CD4-positive, alpha-beta T cell treated with Interleukin-4 for 4 hours (primary cell): ENCODE data around the gene RBM17.
"Not testable (repeated sequence)": the region's sequence is repeated elsewhere in the genome, so short reads cannot be mapped to it uniquely, and the experiment has no call there.

ENCODE experiments used
- DNase-seq: peaks from one replicate; pipeline ENCODE4 v3.0.0-alpha.2; 2020

RBM17 gene

DNA sequence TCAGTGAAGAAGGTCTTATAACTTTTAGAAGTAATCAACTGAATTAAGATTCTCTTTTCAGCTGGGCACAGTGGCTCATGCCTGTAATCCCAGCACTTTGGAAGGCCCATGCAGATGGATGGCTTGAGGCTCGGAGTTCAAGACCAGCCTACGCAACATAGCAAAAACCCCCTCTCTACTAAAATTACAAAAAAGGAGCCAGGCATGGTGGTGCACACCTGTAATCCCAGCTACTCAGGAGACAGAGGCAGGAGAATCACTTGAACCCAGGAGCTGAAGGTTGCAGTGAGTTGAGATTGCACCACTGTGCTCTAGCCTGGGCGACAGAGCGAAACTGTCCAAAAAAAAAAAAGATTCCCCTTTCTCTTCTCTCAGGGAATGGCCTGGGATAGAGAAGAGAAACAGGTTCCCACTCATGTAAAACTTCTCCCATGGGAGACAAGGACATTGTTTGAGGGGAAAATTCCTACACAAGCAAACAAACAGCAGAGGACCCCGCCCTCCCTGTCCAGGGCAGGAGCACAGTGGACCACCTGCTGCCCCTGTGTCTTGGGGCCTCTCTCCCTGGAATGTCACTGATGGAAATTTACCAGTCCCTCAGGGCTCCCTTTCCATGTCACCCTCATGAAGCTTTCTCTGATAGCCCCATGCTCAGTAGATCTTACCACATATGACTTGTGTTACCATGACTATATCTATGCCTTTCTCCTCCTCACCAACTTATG, 32.3 kb upstream of the RBM17 start:
- DNase-seq = no peak

DNA sequence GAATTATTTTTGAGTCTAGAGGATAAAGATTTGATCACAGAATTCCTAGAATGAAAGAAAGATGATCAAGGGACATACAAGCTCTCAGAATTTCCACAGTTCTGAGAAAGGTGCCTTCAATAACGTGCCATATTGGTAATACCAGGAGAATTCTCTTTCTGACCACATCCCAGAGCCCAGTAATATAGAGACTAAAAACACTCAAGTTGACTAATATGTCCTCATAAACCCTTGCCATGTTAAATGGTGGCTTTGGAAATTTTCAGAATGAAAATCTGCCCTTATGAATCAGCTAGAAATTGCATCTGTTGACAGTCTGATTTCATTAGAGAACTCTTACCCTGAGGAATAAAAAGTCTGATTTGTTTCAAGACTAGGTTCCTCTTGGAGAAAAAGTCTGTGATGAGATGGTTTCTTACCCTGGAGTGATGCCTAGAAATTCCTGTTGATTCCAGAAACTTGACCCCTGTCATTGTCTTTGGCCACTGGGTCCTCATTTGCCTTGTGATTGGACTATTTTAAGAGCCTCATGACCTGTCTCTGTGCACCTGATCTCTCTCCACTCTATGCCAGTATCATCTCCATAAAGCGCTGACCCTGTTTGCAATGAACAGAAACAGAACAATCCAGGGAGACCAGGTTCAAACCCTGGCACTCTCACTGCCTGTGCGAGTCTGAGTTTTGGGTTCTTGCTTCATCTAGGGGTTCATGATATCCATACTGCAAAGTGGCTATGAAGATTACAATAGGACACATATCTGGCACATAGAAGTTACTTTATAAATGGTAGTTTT, 30.0 kb upstream of the RBM17 start:
- no peak for DNase-seq

DNA sequence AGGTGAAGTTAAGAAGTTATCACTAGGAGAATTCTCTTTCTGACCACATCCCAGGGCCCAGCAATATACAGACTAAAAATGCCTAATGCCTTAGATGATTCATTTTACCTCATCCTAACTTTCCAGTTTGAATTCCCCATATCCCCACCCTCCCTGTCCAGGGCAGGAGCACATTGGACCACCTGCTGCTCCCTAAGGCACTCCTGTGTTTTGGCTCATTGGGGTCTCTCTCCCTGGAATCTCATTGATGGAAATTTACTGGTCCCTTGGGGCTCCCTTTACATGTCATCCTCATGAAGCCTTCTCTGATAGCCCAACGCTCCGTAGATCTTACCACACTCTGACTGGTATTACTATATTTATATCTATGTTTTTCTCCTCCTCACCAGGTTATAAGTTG, 29.3 kb upstream of the RBM17 start:
- no peak for DNase-seq

DNA sequence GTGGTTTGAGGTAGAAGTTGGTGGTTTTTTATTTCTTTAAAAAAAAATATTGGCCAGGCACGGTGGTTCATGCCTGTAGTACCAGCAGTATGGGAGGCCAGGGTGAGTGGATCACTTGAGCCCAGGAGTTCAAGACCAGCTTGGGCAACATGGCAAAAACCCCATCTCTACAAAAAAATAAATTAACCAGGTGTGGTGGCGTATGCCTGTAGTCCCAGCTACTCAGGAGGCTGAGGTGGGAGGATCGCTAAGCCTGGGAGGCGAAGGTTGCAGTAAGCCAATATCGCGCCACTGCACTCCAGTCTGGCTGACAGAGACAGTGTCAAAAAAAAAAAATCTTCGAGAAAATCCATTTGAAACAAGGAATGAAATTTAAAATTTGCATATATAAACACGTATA, 27.8 kb upstream of the RBM17 start:
- DNase-seq = no peak

DNA sequence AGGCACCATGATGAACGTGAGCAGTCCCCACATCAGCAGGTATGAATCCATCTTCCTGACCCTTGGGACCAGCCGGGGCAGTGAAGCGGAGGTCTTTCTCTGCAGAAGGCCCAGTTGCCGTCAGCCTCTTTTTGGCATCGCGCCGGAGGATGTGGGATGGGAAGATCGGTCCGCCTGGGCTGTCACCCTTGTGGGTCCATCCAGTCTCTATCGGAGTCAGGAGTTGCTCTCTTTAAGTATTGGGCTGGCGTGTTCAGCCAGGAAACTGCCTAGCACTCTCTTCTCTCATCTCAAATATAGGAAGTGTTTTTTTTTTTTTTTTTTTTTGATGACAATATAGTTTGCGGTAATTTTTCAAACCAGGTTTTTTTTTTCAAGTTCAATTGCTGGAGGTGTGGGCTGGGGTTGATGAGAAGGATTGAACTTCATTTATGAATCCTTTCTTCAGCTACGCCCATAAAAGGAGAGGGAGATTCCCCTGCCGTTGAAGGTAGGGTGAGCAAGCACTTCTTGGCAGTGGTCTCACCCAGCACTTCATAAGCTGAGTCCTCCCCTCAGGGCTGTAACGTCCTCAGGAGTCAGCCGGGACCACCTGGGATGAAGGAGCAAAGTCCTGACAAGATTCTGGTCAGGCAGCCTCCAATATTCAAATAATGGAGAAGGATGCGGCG, 26.6 kb upstream of the RBM17 start, which contains the start of gene IL2RA:
IL2RA (minus strand) TSS at position 267 of the 671 bp plus-strand sequence; CDS start at position 51, 216 bp downstream.
- DNase-seq = peak; percentile 78

DNA sequence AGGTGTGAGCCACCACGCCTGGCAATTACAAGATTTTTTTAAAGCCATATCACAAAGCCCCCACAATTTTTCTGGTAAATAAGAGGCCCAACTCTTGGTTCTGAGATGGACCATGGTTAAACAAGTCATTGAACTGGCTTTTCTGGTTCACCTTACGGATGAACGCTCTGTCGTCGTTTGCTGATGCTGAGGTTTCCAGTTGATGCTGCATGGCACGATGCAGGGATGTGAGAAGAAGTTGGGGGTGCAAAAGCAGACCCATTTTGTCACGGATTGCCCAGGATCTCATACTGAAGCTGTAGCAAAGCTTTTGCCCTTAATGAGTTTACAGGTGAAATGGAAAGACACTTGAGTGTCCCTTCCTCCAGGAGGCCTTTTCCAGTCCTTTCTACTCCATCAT, 24.7 kb upstream of the RBM17 start:
- no peak for DNase-seq

DNA sequence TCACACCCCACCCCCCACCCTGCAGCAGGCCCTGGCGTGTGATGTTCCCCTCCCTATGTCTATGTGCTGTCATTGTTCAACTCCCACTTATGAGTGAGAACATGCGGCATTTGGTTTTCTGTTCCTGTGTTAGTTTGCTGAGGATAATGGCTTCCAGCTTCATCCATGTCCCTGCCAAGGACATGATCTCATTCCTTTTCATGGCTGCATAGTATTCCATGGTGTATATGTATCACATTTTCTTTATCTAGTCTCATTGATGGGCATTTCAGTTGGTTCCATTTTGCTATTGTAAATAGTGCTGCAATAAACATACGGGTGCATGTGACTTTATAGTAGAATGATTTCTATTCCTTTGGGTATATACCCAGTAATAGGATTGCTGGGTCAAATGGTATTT, 24.1 kb upstream of the RBM17 start:
- not testable (repeated sequence) for DNase-seq

DNA sequence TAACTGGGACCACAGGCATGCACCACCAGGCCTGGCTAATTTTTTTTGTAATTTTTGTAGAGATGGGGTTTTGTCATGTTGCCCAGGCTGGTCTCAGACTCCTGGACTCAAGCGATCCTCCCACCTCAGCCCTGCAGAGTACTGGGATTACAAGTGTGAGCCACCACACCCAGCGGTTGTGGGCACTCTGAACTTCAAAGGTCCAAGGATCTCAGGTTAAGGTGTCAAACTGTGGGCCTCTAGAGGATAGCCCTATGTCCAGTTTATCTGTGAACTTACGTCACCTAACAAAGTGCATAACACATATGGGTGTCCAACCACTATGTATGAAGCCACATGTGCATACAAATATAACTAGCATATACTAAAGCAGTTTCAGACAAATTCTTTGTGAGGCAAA, 23.4 kb upstream of the RBM17 start:
- no peak for DNase-seq

DNA sequence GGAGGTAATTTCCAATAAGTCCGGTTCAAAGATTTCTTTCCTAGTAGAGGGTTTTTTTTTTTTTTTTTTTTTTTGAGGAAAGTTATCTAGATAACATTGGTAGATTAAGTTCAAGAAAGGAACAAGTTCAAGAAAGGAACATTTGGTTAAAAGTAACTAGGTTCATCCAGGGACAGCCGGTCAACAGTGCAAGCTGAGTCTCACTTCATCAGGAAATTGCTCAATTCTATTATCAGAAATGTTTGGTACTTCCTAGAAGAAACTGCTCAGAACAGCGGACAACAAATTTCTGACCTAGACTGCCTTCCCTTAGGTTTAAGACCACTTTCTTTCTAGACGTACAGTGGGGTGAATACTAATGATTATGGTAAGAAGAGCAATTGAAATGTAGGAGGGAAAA, 23.0 kb upstream of the RBM17 start:
- no peak for DNase-seq

DNA sequence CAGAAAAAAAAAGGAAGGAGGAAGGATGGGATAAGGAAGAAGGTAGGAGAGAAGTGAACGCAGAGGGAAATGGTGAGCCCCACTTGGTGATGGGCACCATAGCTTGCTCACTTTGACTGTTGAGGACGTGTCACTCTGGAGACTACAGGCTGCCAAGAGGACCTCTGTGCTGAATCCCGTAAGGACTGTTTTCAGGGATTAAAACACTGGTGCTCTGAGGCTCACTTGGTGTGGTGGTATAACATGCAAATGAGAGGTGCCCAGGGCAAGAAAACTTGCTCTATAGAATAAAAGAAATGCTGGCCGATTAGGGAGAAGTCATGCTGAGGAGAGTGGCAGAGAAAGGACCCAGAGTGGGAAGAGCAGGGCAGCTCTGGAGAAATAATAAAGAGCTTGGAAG, 21.4 kb upstream of the RBM17 start:
- no peak for DNase-seq

DNA sequence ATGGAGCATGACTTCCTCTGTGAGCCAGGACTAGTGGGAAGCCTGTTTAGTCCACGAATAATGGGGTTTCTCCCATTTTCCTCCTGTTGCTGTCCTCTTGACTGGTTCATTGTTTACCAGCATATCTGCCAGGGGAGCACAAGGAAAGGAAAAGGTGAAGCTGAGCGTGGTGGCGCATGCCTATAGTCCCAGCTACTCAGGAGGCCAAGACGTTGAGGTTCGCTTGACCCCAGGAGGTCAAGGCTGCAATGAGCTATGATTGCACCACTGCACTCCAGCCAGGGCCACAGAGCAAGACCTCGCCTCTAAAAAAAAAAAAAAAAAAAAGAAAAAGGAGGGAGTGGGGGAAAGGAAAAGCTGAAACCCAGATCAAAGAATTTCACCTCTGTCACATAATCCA, 20.8 kb upstream of the RBM17 start:
- no peak for DNase-seq

DNA sequence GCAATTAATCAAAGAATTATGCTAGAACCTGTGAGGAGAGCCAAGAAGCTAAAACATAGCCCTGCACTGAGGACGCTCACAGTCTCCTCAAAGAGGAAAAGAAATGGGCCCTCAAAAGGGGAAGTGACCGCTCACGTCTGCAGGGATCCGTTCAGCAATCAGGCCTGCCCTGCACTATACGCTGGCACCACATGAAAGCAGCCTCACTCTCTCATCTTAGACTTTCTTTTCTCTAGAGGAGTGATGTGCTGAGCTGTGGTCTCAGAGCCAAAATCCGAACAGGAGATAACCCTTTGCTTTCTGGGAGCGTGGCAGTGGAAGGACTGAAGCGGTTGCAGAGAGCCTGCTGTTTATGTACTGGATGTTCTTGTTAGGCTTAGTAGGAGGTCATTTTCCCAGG, 20.4 kb upstream of the RBM17 start:
- DNase-seq = peak; percentile 37

DNA sequence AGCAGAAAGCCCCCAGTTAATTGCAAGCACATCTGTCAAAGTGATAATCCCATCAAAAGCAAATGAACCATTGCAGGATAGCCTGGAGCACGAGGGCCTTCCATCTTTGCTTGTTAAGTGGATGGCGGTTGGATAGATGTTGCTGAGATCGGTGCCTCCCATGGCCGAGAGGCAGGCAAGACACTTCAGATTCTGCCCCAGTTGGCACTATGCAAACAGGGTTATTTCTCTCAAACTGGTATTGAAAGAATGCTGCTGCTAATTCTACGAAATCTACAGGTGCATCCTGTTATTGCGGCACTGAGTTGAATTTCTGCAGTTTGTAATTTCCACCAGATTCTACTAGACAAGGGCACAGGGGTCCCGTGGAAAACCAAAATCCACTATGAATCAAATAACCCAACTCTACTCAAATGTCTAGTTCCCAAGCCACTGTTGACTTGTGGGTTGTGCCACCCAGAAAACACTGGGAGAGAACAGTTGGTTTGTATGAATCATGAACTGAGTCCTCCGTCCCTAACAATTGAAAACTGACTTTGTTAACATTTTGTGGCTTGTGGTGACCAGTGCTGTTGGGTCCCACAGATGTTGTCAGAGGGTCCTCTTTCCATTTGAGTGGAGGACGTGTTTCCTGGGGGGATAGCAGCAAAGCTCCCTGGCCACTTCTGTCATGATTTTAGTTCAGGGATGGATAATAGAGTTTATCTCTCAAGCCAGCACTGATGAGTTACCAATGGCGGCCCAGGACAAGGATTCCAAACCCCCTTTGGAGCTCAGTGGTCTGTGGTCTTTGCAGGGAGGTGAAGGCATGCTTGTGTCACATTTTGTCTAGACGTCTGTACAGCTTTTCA, 19.5 kb upstream of the RBM17 start:
- peak; percentile 34 for DNase-seq

DNA sequence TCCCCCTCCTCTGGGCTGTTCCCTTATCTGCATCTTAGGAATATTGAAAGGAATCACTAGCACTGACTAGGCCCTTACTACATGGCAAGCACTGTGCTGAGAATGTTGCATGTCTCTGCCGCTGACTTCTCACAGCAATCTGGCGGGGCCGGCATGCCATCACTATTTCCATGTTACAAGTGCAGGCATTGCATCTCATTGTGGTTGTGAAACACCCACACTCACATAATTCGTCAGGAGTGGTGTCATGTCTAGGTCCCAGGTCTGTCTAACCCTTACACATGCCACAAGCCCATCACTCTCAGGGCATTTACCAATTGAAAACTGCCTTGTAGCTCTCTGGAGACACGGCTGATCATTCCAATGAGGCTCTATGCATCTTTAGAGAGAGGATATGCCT, 18.2 kb upstream of the RBM17 start:
- DNase-seq = no peak

DNA sequence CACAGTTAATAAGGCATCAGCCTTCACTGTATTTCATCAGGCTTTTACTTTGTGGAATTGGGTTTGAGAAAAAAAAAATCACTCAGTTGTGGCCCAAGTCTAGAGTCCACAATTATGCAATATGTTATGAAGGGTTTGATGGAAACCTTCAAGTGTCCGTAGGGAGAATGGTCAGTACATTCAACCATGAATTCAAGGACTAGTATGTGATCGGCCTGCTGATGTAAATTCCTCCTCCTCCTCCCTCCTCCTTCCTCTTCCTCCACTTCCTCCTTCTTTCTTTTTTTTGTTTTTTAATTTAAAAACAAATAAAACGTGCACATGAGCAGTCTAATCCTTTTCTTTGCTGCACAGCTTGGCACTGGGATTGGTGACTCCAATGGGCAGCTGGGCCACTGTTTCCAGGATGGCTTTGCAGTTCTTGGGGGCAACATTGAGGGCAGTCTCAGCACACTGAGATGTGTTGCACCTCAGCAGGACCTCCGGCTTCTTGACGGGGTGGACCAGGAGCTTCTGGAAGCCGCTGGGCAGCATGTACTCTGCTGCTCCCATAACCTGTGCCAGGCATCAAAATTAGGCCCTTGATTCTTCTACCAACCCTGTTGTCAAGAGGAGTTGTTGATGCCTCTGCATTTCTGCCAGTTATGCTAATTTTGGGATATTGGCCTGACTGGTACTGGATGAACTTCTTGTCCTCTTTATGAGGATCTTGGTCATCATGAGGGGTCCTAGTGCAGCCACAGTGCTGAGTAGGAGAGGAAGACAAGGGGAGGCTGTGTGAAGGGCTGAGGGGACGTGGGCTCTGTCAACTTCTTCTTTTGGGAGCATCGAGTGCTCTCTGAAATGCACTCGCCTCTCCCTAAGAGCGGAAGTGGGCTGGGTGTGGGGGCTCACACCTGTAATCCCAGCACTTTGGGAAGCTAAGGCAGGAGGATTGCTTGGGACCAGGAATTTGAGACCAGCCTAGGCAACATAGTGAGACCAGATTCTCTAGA, 17.4 kb upstream of the RBM17 start:
- DNase-seq = no peak

DNA sequence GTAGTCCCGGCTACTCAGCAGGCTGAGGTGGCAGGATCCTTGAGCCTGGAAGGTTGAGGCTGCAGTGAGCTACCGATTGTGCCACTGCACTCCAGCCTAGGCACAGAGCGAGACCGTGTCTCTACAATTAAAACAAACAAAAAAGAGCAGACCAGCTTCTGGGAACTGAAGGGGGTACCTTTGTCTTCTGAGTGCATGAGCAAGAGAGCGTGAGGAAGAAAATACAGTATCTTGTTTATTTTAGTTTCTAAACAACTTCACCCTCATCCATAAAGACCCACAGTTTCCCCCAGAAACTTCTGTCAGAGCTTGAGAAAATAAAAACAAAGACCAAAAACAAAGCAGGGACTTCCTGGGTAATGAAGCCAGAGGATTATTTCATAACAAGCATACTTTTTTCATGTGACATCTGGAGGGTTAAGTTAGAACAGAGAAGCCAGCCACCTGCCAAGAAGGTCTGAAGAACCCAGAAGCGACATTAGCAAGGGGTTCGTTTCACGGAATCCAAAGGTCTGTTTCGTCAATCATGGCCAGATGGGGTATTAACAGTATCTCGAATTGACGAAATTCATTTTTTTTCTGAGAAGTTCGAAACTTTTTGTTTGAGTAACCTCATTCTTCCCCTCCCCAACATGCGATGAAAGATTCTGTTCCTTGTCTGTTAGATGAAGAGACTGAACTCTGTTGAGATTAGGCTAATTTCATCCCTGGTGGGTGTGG, 16.5 kb upstream of the RBM17 start:
- no peak for DNase-seq

DNA sequence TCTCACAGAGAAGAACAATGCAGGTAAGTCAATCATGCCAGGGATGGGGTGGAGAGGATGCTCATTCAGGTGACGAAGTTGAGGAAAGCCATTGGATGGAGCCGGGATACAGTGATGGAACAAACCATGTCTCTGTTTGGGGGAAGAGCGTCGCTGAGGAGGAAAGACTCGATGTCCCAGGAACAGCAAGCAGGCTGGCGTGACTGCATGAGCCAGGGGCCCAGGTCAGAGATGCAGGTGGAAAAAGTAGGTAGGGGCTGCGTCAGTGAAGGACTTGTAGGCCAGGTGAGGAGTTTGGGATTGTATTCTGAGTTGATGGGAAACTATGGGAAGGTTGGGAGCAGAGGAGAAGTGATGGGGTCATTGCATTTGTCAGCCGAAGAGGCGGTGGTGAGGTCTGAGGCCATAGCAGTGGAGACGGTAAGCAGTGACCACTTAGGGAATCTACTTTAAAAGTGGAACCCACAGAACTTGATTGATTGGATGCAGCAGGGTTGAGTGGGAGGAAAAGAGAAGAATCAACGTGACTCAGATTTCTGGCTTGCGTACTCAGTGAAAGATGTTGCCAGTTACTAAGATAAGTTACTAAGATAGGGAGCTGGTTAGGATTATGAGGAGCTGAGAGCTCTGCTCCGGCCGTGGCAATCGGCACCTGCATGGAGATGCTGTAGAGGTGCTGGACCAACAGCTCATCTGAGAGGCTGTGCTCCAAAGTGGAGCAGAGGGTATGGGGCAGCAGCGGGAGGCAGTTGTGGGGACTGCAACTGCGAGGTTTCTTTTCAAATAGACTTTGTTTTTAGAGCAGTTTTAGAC, 14.1 kb upstream of the RBM17 start:
- no peak for DNase-seq

DNA sequence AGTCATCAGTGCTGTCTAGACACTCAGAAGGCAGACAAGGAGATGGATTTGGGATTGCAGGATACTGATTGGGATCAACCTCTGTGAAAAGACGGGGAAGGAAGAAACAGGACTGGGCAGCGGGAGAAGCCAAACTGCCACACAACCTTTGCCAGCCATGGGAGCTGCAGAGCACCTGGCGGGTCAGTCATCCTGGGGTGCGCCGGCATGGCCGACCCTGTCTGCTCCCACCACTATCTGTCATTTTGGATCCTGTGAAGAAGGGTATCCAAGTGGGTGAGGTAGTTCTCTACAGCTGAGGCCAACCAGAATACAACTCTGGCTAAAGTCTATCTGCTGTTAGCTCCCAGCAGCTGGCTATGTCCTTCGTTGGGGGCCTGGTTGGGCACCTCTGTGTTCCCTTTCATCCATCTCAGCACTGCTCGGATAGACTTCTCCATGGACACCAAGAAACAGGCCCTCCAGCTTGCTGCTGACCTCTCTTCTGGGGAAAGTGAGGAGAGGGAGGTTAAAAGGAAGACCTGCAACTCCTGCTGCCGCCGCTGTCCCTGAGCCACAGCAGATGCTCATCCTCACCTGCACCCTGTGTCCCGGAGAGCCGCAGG, 11.7 kb upstream of the RBM17 start:
- DNase-seq = no peak

DNA sequence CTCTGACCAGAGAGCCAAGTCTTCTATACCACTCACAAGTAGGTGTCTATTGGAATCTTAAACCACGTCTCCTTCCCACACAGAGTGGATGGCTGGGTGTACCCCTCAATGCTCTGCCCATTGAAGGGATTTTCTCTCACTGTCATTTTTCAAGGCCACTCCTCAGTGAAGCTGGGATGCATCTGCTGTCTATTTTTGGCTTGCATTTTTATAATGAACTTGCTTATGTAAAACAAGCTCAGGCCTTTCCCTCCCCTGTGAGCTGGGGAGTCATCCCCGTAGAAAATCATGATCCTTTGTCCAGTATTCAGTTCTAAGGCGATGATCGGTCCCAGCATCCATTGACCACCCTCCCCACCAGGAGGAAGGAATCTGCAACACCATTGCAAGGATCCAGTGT, 9.8 kb upstream of the RBM17 start:
- DNase-seq = no peak
